ENCODE measurements around the gene SPATA31C2.
"Not testable (repeated sequence)": the region's sequence is repeated elsewhere in the genome, so short reads cannot be mapped to it uniquely, and the experiment has no call there.

SPATA31C2 gene

DNA sequence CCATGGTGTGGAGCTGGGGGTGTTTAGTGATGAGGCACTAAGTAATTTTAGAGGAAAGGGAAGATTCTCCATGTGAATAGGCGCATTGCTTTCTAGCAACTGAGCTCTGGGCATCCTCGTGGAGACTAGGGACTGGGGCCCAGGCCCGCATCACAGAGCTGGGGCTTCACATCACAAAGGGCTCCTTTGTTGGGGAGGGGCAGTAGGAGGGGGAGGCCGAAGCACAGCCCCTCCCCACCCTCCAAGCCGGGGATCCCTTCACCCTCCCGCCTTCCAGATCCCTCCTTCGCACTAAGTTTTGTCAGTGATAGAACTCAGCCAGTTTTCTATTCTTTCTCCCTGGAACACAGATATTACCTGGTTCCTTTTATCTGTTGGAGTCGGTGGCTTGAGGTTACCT lies at the start of gene SPATA31C2:
TSS of gene SPATA31C2 (minus strand) at position 101 of the 400 bp plus-strand sequence. CDS start at position 72, 29 bp downstream.
- not testable (repeated sequence) for DNase-seq

DNA sequence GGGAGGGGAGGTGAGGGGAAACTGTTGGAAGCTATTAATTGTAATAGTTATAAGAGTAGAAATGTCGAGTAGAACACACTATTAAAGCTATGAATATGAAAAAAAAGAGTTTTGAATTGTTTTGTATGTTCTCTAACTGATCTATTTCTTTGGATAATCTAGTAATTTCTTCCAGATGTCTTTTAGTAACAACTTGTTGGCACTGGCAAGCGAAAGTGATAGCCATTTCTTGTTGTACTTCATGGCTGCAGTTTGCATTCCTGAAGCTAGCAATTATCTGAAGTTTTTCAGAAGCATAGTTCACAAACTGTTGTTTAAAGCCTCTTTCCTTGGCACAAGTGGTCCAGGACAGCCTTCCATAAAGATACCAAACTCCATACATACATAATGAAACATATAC lies 49.4 kb upstream of the SPATA31C2 start:
- DNase-seq, result no peak

DNA sequence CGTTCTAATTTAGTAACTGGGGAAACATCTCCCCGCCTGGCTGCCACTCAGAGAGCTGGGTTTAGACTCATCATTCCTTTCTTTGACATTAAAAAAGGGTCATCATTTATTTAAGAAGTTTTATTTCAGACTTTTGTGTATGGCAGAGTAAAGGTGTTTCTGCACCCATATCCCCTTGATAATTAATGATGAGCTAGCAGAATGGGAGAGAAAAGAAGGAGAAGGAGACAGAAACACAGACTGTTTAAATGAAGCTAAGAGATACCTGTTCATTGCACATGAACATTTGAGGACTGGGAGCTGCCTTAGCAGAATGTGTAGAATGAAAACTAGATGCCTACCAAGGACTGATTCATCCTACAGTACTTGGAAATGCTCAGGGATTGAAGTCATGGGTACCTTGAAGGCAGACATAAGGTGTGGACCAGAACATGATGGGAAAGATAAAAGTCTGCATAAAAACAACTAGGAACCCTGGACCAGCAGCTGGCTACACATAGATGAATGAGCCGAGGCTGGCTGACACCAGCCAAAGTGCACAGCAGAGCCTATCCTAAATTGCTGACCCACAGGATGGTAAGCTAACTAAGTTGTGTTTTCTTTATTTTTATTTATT lies 48.3 kb upstream of the SPATA31C2 start:
- no peak for DNase-seq

DNA sequence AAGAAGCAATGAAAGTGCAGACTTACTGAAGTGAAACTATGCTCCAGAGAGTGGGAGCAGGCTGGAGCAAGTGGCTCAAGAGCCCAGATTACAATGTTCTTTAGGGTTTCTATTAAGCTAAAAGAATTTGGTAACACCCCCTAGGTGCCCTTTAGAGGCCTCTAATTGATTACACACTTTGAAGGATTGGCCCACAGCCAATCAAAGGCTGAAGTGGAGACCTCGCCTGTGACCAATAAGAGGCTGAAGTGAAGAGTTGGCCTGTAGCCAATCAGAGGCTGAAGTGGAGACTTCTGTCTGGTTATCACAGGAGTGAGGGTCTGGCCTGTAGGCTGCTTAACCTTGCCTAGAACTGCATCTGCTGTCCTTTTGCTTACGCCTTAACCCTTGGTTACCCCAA lies 46.7 kb upstream of the SPATA31C2 start:
- no peak for DNase-seq

DNA sequence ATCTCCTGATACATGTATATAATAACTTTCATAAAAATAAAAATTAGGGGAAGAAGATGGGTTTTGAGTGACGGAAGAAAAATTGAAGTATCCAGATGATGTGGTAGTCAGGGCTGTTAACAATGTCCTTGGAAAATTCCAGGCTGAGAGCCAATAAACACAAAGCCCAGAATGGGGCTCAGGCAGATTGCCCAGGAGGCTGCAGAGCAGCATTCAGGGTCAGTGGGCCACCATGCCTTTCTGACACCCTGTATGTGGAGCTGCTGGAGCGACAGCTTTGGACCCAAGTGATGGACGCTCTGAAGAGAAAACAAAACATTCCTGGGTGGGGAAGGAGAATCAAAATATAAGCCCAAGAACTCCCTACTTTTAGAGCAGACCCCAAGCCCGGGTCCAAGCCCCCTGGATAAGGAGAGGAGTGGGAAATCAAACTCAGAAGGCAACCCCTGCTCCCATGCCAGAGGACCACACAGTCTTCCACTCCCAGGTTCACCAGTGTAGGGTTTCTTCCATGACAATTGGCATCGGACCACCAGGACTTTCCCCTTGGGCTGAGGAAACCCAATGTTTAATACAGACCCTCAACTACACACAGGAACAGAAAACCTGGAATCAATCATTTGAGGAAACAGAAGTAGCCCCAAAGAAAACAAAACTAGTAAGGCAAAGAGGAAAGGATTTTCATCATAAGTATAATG lies 45.7 kb upstream of the SPATA31C2 start:
- DNase-seq, result no peak

DNA sequence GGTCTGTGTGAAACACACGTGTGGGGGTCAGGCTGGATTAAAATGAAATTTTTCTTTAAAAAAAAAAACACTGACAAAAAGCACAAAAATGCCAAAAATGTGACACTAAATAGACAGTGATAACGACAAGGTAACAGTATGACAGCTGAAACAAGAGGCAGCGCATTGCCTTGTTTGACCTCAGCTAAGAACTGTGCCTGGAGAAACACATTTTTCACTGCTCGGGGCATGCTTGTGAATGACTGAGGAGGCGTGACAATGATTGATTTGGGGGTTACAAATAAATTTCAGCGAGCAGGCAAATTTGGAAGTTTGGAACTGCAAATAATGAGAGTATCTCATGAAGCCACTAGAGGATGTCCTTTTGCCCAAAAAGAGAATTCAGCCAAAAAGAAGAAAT lies 44.2 kb upstream of the SPATA31C2 start:
- no peak for DNase-seq

DNA sequence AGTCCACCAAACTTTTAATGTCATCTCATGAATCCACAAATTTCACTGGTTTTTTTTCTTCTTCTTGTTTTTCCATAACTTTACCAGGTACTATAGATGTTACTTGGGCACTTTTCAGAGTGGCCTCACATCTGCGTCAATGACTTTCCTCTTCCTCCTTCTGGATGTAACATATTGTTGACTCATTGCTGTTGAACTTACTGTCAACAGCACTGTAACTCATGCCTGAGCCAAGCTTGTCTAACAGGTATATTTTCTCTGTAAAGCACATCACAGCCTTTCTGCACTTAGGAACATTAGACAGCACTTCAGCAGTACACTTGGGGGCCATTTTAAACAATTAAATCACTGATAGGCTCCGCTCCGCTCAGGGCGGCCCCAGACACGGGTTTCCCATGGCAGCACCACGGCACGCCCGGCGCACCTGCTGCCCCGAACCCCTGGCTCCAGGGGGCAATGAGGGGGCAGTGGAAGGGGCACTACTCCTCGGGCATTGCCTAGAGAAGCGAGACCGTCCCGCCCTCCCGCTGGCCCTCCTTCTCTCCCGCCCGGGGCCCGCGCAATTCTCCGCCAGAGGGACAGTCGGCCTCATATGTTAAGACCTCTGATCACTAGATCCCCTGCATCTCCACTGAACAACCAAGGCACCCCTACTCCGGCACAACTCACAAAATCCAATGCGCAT lies 41.9 kb upstream of the SPATA31C2 start:
- no peak for DNase-seq

DNA sequence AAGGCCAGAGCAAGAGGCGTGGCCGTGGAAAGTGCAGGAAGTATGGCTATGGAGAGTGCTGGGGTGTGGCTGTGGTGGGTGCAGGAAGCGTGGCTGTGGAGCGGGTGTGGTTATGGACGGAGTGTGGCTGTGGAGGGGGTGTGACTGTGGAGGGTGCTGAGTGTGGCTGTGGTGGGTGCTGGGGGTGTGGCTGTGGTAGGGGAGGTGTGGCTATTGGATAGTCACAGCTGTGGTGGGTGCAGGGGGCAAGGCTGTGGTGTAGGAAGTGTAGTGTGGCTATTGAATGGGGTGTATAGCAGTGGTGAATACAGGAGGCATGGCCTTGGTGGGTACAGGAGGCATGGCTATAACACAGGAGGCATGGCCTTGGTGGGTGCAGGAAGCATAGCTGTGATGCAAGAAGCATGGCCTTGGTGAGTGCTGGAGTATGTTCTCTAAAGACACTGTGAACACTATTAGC lies 40.8 kb upstream of the SPATA31C2 start:
- no peak for DNase-seq

DNA sequence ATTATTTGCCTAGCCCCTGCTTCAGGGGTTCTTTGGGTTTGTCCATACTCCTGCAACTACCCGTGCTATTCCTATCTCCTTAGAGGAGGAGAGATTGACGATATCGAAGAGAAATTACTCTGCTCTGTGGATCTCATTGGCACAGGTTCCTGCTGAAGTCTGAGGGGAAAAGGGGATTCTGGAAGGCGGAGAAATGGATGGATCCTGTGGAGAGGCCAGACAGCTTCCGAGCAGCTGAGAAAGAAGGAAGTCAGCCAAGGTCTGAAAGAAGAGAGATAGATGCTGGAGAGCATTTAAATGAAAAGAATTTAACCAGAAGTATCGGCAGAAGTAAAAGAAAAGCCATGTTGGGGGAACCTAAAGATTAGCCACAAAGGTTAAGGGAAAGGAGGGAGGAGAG lies 40.4 kb upstream of the SPATA31C2 start:
- no peak for DNase-seq

DNA sequence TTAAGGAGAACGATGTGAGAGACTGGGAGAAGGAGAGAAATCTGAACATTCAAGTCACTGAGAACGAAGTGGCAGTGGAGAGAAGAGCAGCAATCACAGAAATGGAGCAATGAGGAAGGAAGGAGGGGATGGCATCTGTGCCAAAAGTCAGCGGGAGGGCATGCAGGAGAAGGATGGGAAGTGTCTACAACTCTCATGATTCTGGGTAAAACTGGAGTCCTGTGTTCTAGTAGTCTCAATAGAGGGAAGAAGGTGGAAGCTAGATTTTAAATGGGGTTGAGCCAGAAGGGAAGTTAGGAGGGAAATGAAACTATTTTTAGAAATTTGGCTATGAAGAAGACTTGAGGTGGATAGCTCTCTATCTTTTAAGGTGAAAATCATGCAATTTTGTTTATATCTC lies 39.1 kb upstream of the SPATA31C2 start:
- no peak for DNase-seq

DNA sequence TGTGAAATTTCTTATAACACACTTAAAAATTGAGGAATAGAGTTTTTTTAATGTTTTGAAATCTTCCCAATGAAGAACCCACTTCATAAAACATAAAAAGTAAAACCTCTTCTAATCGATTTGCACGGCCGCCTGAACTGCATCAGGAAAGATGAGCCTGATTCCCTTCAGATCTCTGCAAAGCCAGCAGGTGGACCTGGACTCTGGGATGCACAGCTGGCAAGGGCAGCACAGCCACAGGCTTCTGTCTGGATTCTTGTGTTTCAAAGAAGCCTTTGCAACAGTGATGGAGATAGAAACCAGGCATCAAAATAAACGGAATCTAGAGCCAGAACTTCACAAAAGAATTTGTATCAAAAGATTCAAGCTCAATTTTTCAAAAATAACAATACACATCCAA lies 36.0 kb upstream of the SPATA31C2 start:
- no peak for DNase-seq

DNA sequence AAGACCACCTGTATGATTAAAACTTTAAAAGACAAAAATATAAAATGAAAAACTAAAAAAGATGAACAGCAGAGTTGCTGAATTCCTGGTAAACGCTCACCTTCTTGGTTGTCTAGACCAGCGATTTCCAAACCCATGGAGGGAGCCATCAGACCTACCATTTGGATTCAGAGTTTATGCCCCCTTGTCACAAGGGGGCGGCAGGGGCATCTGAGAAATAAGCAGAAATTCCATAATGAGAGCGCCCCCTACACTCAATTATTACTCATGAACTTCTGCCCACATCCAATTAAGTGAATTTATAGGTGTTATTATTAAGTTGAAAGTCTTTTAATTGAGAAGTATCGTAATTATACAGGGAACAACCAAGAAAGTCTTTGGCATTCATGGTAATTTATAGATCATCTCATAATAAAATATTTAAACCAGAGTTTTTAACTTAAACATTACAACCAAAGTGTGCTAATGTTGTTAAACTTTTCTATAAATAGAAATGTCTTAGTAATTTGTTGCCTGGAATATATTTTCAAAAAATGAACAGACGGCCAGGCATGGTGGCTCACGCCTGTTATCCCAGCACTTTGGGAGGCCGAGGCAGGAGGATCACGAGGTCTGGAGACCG lies 35.2 kb upstream of the SPATA31C2 start:
- DNase-seq, result peak; percentile 6 to 20

DNA sequence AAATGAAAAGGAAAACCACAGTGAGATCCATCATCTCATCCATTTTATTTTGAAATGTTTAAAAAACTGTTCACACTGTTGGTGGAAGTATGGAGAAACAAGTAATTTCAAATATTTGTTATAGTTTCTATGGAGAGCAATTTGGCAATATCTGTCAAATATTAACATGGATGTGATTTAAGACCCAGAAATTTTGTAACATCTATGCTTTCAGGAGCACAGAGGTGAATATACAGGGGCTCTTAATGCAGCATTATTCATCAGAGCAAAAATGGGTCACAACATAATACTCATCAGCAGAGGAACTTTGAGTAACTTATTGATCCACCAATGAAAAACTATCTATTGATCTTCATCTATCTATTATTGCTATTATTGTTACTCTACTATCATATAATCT lies 31.4 kb upstream of the SPATA31C2 start:
- no peak for DNase-seq

DNA sequence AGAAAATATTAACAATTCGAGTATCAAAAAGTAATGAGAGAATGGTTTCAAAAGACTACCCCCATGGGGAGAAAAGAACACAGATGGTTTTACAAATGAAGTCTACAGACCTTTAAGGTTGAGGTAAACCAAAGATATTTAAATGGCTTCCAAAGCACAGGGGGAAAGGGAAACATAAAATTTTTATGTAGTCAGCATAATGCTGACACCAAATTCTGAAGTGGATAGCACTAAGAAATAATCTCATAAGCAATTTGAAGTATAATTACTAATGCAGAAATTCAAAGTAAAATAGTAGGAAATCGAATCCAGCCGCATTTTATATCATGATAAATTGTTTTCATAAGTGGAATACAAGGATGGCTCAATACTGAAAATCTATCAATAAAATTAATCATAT lies 30.3 kb upstream of the SPATA31C2 start:
- DNase-seq, result no peak

DNA sequence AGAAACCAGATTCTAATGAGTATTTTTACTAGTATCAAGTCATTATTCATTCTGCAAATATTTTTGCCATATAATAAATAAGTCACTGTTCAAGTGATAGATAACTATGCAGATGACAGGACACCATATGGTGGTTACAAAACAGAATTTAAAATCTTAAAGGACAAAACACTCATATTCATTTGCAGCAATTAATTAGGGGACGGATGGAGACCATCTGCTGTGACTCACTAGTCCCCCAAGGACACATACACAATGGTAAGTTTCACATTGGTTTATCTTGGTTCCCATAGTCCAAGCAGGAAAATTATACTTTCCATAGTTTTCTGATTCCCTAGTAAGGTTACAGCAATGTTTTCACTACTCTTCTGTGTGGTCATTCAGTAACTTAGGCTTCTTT lies 28.4 kb upstream of the SPATA31C2 start:
- no peak for DNase-seq

DNA sequence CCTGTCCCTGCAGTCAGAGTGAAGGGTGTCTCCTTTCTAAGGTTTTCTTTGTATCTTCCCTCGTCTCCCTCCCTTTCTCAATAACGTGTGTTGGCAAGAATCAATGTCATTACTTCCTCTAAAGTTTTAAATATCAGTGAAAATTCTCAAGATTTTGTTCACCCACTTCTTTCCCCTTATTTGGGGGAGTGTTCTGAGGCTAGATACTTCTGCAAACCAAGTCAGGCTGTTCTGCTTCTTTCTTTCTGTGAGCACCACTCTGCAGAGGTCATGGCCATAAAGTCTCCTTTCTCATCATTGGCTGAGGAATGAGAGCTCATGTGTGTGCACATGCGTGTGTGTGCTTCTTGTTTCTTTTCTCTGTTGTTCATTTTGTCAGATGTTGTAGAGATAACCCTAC lies 26.6 kb upstream of the SPATA31C2 start:
- DNase-seq, result no peak

DNA sequence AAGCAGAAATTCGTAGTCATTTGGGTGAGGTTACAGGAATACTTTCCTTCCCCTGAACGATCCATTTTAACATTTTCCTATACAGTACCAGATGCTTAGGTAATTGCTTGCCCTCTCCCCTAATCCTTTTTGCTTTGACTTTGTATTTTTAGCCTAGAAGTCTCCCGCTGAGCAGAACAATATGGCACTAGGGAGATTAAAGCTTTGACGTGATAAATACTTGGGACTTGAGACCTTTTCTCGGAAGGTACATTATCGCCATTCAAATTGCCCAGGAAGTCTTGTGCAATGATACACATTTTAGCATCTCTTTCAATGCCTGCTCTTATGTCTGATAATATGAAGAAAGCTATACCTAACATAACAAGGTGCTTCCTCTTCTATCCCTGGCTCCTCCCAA lies 22.9 kb upstream of the SPATA31C2 start:
- DNase-seq, result no peak

DNA sequence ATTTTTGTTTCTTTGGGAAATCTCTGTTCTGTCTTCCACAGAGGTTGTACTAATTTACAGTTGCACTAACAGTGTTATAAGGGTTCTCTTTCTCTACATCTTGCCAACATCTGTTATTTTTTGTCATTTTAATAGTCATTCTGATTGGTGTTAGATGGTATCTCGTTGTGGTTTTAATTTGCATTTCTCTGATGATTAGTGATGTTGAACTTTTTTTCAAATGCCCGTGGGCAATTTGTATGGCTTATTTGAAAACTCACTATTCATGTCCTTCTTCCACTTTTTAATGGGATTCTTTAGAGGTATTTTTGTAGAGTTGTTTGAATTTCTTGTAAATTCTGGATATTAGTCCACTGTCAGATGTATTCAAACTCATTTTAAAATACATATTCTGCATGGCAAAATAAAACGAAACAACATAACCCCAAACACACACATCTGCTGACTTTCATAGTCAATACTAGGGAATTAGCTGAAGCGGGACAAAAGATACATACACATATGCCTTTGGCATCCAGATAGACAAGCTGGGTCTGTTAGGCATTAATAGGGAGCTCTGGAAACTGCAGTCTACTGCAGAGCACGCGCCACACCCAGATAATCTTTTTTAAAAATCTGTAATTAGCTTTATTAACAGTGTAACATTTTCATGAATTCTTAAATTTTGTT lies 5.8 kb upstream of the SPATA31C2 start:
- DNase-seq, result no peak

DNA sequence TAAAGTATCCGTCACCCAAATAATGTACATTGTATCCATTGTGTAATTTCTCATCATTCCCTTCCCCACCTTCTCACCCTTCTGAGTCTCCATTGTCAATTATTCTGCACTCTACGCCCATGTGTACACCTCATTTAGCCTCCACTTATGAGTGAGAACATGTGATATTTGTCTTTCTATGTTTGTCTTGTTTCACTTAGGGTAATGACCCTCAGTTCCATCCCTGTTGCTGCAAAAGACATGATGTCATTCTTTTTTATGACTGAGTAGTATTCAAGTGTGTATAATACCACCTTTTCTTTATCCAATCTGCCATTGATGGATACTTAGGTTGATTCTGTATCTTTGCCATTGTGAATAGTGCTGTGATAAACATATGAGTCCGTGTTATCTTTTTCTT lies 4.9 kb upstream of the SPATA31C2 start:
- no peak for DNase-seq

DNA sequence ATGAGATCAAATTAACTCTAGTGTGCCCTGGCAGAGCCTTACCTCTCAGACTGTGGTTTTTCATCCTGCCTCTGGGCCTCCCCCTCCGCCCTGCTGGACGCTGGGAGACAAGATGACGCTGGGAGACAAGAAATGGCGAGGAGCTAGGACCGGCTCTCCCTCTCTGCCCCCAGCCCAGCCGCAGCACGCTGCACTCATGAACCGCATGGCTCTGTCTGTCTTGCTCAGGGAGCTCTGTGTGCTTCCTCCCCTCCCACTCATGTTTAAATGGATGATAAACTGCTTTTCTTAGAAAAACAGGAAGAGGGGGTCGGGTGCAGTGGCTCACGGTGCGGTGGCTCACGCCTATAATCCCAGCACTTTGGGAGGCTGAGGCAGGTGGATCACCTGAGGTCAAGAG lies 4.7 kb downstream of the SPATA31C2 start:
- DNase-seq, result not testable (repeated sequence)

DNA sequence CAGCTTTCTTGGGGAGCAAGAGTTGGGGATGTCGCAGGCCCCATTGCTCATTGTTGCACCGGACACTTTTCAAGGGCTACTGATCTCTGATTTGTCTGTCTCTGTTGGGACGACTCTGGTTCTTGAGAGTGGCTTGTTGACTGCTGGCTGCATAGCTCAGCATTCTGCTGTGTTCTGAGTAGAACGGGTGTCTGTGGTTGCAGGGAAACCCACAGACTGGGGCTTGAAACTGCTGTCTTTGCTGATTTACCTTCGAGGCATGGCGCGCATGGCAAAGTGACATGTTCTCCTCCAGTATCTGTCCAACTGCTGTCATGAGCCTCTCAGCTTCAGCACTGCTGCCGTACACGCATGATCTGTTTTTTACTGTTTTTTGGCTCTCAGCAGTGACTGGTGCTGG lies 8.7 kb downstream of the SPATA31C2 start:
- DNase-seq, result not testable (repeated sequence)

DNA sequence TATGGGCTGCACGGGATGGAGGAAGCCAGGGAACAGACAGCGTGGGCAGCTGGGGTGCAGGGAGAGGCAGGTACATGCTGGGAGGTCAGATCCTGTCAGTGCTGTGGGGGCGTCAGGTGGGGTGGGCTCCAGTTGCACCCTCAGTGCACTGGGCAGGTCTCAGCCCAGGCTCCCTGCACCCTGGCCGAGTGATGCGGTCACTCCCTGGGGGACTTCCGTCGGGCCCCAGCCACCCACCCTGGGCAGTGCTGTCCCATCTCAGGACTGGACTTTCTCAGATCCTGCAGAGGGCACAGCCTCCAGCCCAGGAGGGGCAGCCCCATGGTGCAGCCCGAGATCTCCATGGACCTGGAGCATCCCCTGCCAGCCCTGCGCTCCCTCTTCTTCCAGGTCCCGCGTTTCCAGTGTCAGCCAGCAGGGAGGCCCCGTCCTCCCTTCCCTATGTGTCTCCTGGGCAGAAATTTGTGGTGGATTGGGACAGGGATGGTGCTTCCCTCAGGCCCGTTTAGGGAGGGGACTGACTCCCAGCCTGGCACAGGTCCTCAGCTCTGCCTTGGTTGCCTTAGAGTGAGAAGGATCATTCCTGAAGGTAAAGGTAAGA lies 10.5 kb downstream of the SPATA31C2 start:
- not testable (repeated sequence) for DNase-seq

DNA sequence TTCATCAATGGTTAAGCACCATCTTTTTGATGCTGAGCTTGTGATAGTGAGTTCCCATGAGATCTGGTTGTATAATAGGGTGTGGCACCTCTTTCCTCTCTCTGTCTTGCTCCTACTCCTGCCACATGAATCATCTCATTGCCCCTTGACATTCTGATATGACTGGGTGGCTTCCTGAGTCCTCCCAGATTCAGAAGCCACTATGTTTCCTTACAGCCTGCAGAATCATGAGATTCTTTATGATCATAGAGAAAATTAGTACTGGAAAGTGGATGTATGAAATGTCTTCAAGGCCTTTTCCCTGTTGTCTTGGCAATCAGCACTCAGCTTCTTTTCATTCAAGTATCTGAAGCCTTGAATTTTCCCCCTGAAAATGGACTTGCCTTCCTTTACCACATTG lies 14.9 kb downstream of the SPATA31C2 start:
- DNase-seq, result not testable (repeated sequence)
